GM20431 (cell line): Measurements from ENCODE around the gene NAP1L1.
"Not testable (repeated sequence)": the region's sequence is repeated elsewhere in the genome, so short reads cannot be mapped to it uniquely, and the experiment has no call there.

ENCODE experiments used
- in situ Hi-C: fragments of 300-500 bp; cut with MseI, MboI; formaldehyde crosslinking; loops from one replicate; pipeline ENCODE4 v1.15.0; 2020; ENCODE audit warnings: low sequenced_read_pairs; ENCODE audit not compliant: unreplicated experiment

NAP1L1 gene

GRCh38 chr12:75998292-75999063 is 86.0 kb downstream of the NAP1L1 start:
- in situ Hi-C loops = no loop called here

- in situ Hi-C loops = no loop called here
These were observed 86.8 kb downstream of the NAP1L1 start for GRCh38 chr12:75997658-75998057.

- in situ Hi-C loops = no loop called here
These were observed 87.5 kb downstream of the NAP1L1 start for GRCh38 chr12:75996861-75997447.

- in situ Hi-C loops = no loop called here
These were observed 88.8 kb downstream of the NAP1L1 start for GRCh38 chr12:75995691-75996090.

- in situ Hi-C loops = no loop called here
These were observed 90.3 kb downstream of the NAP1L1 start for GRCh38 chr12:75994069-75994740.

GRCh38 chr12:75991753-75992152 is 92.7 kb downstream of the NAP1L1 start:
- in situ Hi-C loops = no loop called here

- in situ Hi-C loops = no loop called here
These were observed 94.1 kb downstream of the NAP1L1 start for GRCh38 chr12:75990189-75990912.

- in situ Hi-C loops = not testable (repeated sequence)
These were observed 96.8 kb downstream of the NAP1L1 start for GRCh38 chr12:75987709-75988108.
